Measurements from ENCODE around the gene NRL. TPM values are rescaled to one million over a fixed set of nuclear protein-coding genes. Genes with fewer than 3 reads are reported as not detected.

Gene NRL
- total and polyA plus RNA-seq, 9 of the 15 experiments (the other 6 are each of a cell fraction or from before 2014, with no cell fraction given) = 0.07 to 2.7 (median 1.4) TPM; not detected in 1

- ATAC-seq = peak; percentile 82
- intact Hi-C loops (cut with micrococcal nuclease) (loop anchor here (2.0 kb wide), 2 partner anchors 19 to 33 kb away; partner anchors contain the start of genes PCK2, PSME2 and RNF31), in situ Hi-C loops (cut with MboI) (no loop called here)
- under 1% methylated on average over 41 of the region's 42 CpGs for WGBS (ENCODE audit: insufficient coverage, low coverage, missing lambda C conversion rate)
- Histone ChIP-seq H3K79me2 (ENCODE audit: control insufficient read depth, insufficient read depth, low read length) (peaks cover 18% of the 10 kb centered on the region), H3K9ac (ENCODE audit: insufficient read depth in 1 of 2, low read depth in 2 of 2, low read length in 2 of 2) (peak overlapping the region; percentile 89 to 97), H3K27me3 (ENCODE audit: control insufficient read depth in 2 of 2, insufficient read depth in 2 of 2, low read length in 2 of 2) (no peaks in the 10 kb centered on the region), H3K4me1 (replicated peaks in 1 of 2; ENCODE audit: control insufficient read depth in 2 of 2, insufficient read depth in 2 of 2, low read length in 2 of 2) (peaks cover 10% of the 10 kb centered on the region in 2 experiments; a peak in 4 of 5 replicates), H2AFZ (ENCODE audit: low read depth, low read length) (peak overlapping the region; percentile 87), H4K20me1 (replicated peaks; ENCODE audit: control insufficient read depth, insufficient read depth, low read length) (no peaks in the 10 kb centered on the region), H3K9me1 (ENCODE audit: control insufficient read depth, insufficient read depth, low read length) (no peaks in the 10 kb centered on the region), H3K36me3 (ENCODE audit: control insufficient read depth, insufficient read depth, low read length) (peaks cover 28% of the 10 kb centered on the region; the same call in 2 of the 3 replicates), H3K4me3 (peak overlapping the region; percentile 51), H3K27ac (ENCODE audit: extremely low read depth, low read depth, low read length) (peak overlapping the region; percentile 95), H3K4me2 (ENCODE audit: insufficient read depth, low read length) (peak overlapping the region; percentile 94), H3K9me3 (replicated peaks; ENCODE audit: control insufficient read depth, insufficient read depth, low read depth, low read length) (no peaks in the 10 kb centered on the region)
- POLR2A ChIA-PET = interaction anchor here (0.7 to 5.0 kb wide), 18 partner anchors 8 to 193 kb away, joined by 3 to 38 read pairs (median 5); partner anchors contain the start of genes CHMP4A, EMC9, PCK2 and PSME1
- no TSS peak for BruUV-seq (replicated peaks)
- DNase-seq (ENCODE audit: extremely low read depth in 1 of 4, low spot score in 3 of 4) = peak; percentile 68 to 91 (median 71)
- no peak for FAIRE-seq
- CTCF ChIA-PET (ENCODE audit: low intra/inter-chr PET ratio) = interaction anchor here (0.6 kb wide), 1 partner anchor 313 kb away, joined by 3 read pairs; no protein-coding TSS in a partner anchor
- peak; percentile 90 for TF ChIP-seq CEBPB (tag; IDR thresholded peaks at IDR 0.05)
- no peak for TF ChIP-seq CAMTA2 (CRISPR knock-in tag; conservative IDR thresholded peaks at IDR 0.05)
- TF ChIP-seq ZNF280B (CRISPR knock-in tag; IDR thresholded peaks at IDR 0.05) = no peak
- TF ChIP-seq ZNF263 (CRISPR knock-in tag; IDR thresholded peaks at IDR 0.05; ENCODE audit: borderline replicate concordance) = no peak
- 0 out of 2 replicates have a peak, but pooled peaks have one; percentile 23 for TF ChIP-seq ZBTB33 (CRISPR knock-in tag; IDR thresholded peaks at IDR 0.05)
- no peak for TF ChIP-seq ZNF668 (CRISPR knock-in tag; IDR thresholded peaks at IDR 0.05)
- peak; percentile 29 for TF ChIP-seq SMAD1 (IDR thresholded peaks at IDR 0.05; ENCODE audit: low read depth, low read length, partially characterized antibody)
- TF ChIP-seq ETS1 (conservative IDR thresholded peaks at IDR 0.05; ENCODE audit: control insufficient read depth, low read depth, low read length) = no peak
- no peak for TF ChIP-seq MLX (CRISPR knock-in tag; conservative IDR thresholded peaks at IDR 0.05)
- no peak for TF ChIP-seq ZNF408 (CRISPR knock-in tag; IDR thresholded peaks at IDR 0.05; ENCODE audit: low read depth)
- no peak for TF ChIP-seq TEAD2 (tag; IDR thresholded peaks at IDR 0.05)
- TF ChIP-seq MED1 (CRISPR knock-in tag; IDR thresholded peaks at IDR 0.05; ENCODE audit: borderline replicate concordance) = no peak
- TF ChIP-seq FOXJ2 (tag; IDR thresholded peaks at IDR 0.05) = no peak
- no peak for TF ChIP-seq EZH2 (IDR thresholded peaks at IDR 0.05; ENCODE audit: borderline replicate concordance, low read depth, low read length)
- no peak for TF ChIP-seq SRSF3 (IDR thresholded peaks at IDR 0.05; ENCODE audit: insufficient read depth, low read length)
Observed at GRCh38 chr14:24113801-24114531, 783 bp downstream of the NRL start.
